ENCODE data around the gene MAP3K8. TPM values are rescaled to one million over a fixed set of nuclear protein-coding genes. Genes with fewer than 3 reads are reported as not detected.

The MAP3K8 gene
- total and polyA plus RNA-seq, 9 of the 15 experiments (the other 6 are each of a cell fraction or from before 2014, with no cell fraction given) = 6.9 to 23.6 (median 13.6) TPM

- peak; percentile 35; the same call in 1 of the 2 replicates for TF ChIP-seq SMAD3 (CRISPR knock-in tag; conservative IDR thresholded peaks at IDR 0.05)
- no peak for TF ChIP-seq HSF4 (CRISPR knock-in tag; IDR thresholded peaks at IDR 0.05; ENCODE audit: borderline replicate concordance)
- no peak for TF ChIP-seq DNMT1 (IDR thresholded peaks at IDR 0.05)
- no peak for TF ChIP-seq CAMTA2 (CRISPR knock-in tag; conservative IDR thresholded peaks at IDR 0.05)
- TF ChIP-seq CLOCK (CRISPR knock-in tag; IDR thresholded peaks at IDR 0.05; ENCODE audit: borderline replicate concordance) = no peak
- peak; percentile 18 for TF ChIP-seq NUFIP1 (IDR thresholded peaks at IDR 0.05; ENCODE audit: partially characterized antibody)
- peak; percentile 89 for TF ChIP-seq ZNF384 (IDR thresholded peaks at IDR 0.05; ENCODE audit: low read depth, low read length)
- no peak for TF ChIP-seq BCLAF1 (IDR thresholded peaks at IDR 0.05; ENCODE audit: borderline replicate concordance in 1 of 2, control insufficient read depth in 1 of 2, low read depth in 2 of 2, low read length in 1 of 2)
- no peak for TF ChIP-seq NFYB (IDR thresholded peaks at IDR 0.05; ENCODE audit: extremely low read depth, insufficient read length)
- peak; percentile 95 for TF ChIP-seq ESRRA (IDR thresholded peaks at IDR 0.05; ENCODE audit: borderline replicate concordance, low read depth)
- TF ChIP-seq GTF2A2 (tag; IDR thresholded peaks at IDR 0.05) = no peak
- TF ChIP-seq LCOR (CRISPR knock-in tag; IDR thresholded peaks at IDR 0.05) = peak; percentile 86
- TF ChIP-seq NFRKB (IDR thresholded peaks at IDR 0.05; ENCODE audit: low read depth) = 0 out of 2 replicates have a peak, but pooled peaks have one; percentile 22
- no peak for TF ChIP-seq SRSF9 (IDR thresholded peaks at IDR 0.05; ENCODE audit: borderline replicate concordance, low read depth, low read length)
- no peak for TF ChIP-seq RREB1 (CRISPR knock-in tag; IDR thresholded peaks at IDR 0.05)
- no peak for TF ChIP-seq RBM17 (IDR thresholded peaks at IDR 0.05; ENCODE audit: borderline replicate concordance, low read depth, low read length)
Measured at GRCh38 chr10:30437031-30437841, 3.3 kb downstream of the MAP3K8 start (continued).
